ENCODE measurements around the gene TMEM95. TPM values are rescaled to one million over a fixed set of nuclear protein-coding genes. Genes with fewer than 3 reads are reported as not detected.
"Not testable (repeated sequence)": the region's sequence is repeated elsewhere in the genome, so short reads cannot be mapped to it uniquely, and the experiment has no call there.

TMEM95 gene
- total and polyA plus RNA-seq, 2 donors (not counting 1 experiment from before 2014, with no cell fraction given) = not detected

- Histone ChIP-seq H3K9ac (ENCODE audit: insufficient read depth, low read length) (no peak overlapping the region), H3K9me3 (ENCODE audit: control insufficient read depth, insufficient read depth, low read depth, low read length) (no peaks in the 10 kb centered on the region), H2AFZ (ENCODE audit: low read length) (no peak overlapping the region), H3K27me3 (ENCODE audit: control insufficient read depth, insufficient read depth, low read length) (peaks cover 11% of the 10 kb centered on the region), H3K79me2 (ENCODE audit: control insufficient read depth, insufficient read depth, low read length) (no peaks in the 10 kb centered on the region), H3K4me1 (ENCODE audit: control insufficient read depth, extremely low read depth, insufficient read depth, low read length) (no peaks in the 10 kb centered on the region), H4K20me1 (ENCODE audit: control insufficient read depth, extremely low read depth, insufficient read depth, low read length) (no peaks in the 10 kb centered on the region), H3K4me2 (ENCODE audit: extremely low read depth, insufficient read depth, low read length) (no peak overlapping the region), H3K4me3 (replicated peaks in 1 of 4; ENCODE audit: control extremely low read depth in 1 of 4, insufficient read depth in 1 of 4, low read depth in 3 of 4, low read length in 4 of 4) (no peak overlapping the region), H3K27ac (ENCODE audit: insufficient read depth, low read length) (no peak overlapping the region), H3K36me3 (ENCODE audit: control insufficient read depth, insufficient read depth, low read length) (no peaks in the 10 kb centered on the region)
- DNase-seq (ENCODE audit: low read depth in 2 of 2) = no peak
- TF ChIP-seq CTCF (conservative IDR thresholded peaks at IDR 0.05 in 1 of 2, IDR thresholded peaks at IDR 0.05 in 1 of 2; ENCODE audit: low read depth in 1 of 2, low read length in 2 of 2) (no peak), EZH2 (IDR thresholded peaks at IDR 0.05; ENCODE audit: low read length, missing control alignments) (no peak)
Measured at GRCh38 chr17:7334938-7335538, 19.9 kb upstream of the TMEM95 start.

- H3K4me3 ChIP-seq (replicated peaks in 1 of 4; ENCODE audit: control extremely low read depth in 1 of 4, insufficient read depth in 1 of 4, low read depth in 3 of 4, low read length in 4 of 4); H4K20me1 ChIP-seq (ENCODE audit: control insufficient read depth, extremely low read depth, insufficient read depth, low read length); H3K9ac ChIP-seq (ENCODE audit: insufficient read depth, low read length); H3K4me1 ChIP-seq (ENCODE audit: control insufficient read depth, extremely low read depth, insufficient read depth, low read length); H3K9me3 ChIP-seq (ENCODE audit: control insufficient read depth, insufficient read depth, low read depth, low read length); H3K4me2 ChIP-seq (ENCODE audit: extremely low read depth, insufficient read depth, low read length); H3K36me3 ChIP-seq (ENCODE audit: control insufficient read depth, insufficient read depth, low read length); H2AFZ ChIP-seq (ENCODE audit: low read length); DNase-seq (ENCODE audit: low read depth in 2 of 2); H3K27ac ChIP-seq (ENCODE audit: insufficient read depth, low read length); H3K79me2 ChIP-seq (ENCODE audit: control insufficient read depth, insufficient read depth, low read length): not testable (repeated sequence)
- H3K27me3 ChIP-seq (ENCODE audit: control insufficient read depth, insufficient read depth, low read length) = peaks cover 11% of the 10 kb centered on the region
Measured at GRCh38 chr17:7335765-7336164, 19.2 kb upstream of the TMEM95 start.

GRCh38 chr17:7336240-7337175 lies 18.4 kb upstream of the TMEM95 start, which contains the start of gene ACAP1:
ACAP1 (plus strand) TSS chr17:7336529; CDS start chr17:7336735, 206 bp downstream.
- no peak for TF ChIP-seq EZH2 (IDR thresholded peaks at IDR 0.05; ENCODE audit: low read length, missing control alignments)
- TF ChIP-seq CTCF (conservative IDR thresholded peaks at IDR 0.05 in 1 of 2, IDR thresholded peaks at IDR 0.05 in 1 of 2; ENCODE audit: low read depth in 1 of 2, low read length in 2 of 2) = no peak

GRCh38 chr17:7337600-7337999 lies 17.4 kb upstream of the TMEM95 start:
- H2AFZ ChIP-seq (ENCODE audit: low read length); H3K79me2 ChIP-seq (ENCODE audit: control insufficient read depth, insufficient read depth, low read length); H3K4me3 ChIP-seq (replicated peaks in 1 of 4; ENCODE audit: control extremely low read depth in 1 of 4, insufficient read depth in 1 of 4, low read depth in 3 of 4, low read length in 4 of 4); H3K9me3 ChIP-seq (ENCODE audit: control insufficient read depth, insufficient read depth, low read depth, low read length); H4K20me1 ChIP-seq (ENCODE audit: control insufficient read depth, extremely low read depth, insufficient read depth, low read length); H3K36me3 ChIP-seq (ENCODE audit: control insufficient read depth, insufficient read depth, low read length); H3K9ac ChIP-seq (ENCODE audit: insufficient read depth, low read length); H3K27me3 ChIP-seq (ENCODE audit: control insufficient read depth, insufficient read depth, low read length); DNase-seq (ENCODE audit: low read depth in 2 of 2); H3K4me2 ChIP-seq (ENCODE audit: extremely low read depth, insufficient read depth, low read length); H3K27ac ChIP-seq (ENCODE audit: insufficient read depth, low read length); H3K4me1 ChIP-seq (ENCODE audit: control insufficient read depth, extremely low read depth, insufficient read depth, low read length): not testable (repeated sequence)

More at GRCh38 chr17:7336240-7337175, 18.4 kb upstream of the TMEM95 start, which contains the start of gene ACAP1:
- H3K27me3 ChIP-seq (ENCODE audit: control insufficient read depth, insufficient read depth, low read length) = peaks cover 11% of the 10 kb centered on the region
- H4K20me1 ChIP-seq (ENCODE audit: control insufficient read depth, extremely low read depth, insufficient read depth, low read length) = no peaks in the 10 kb centered on the region
- no peak for DNase-seq (ENCODE audit: low read depth in 2 of 2)
- H3K27ac ChIP-seq (ENCODE audit: insufficient read depth, low read length) = no peak within 1 kb of the TSS
- no peak within 1 kb of the TSS for H3K4me2 ChIP-seq (ENCODE audit: extremely low read depth, insufficient read depth, low read length)
- H3K4me3 ChIP-seq (replicated peaks in 1 of 4; ENCODE audit: control extremely low read depth in 1 of 4, insufficient read depth in 1 of 4, low read depth in 3 of 4, low read length in 4 of 4) = no peak within 1 kb of the TSS
- H3K9ac ChIP-seq (ENCODE audit: insufficient read depth, low read length) = no peak within 1 kb of the TSS
- no peaks in the 10 kb centered on the region for H3K36me3 ChIP-seq (ENCODE audit: control insufficient read depth, insufficient read depth, low read length)
- no peaks in the 10 kb centered on the region for H3K79me2 ChIP-seq (ENCODE audit: control insufficient read depth, insufficient read depth, low read length)
- H3K9me3 ChIP-seq (ENCODE audit: control insufficient read depth, insufficient read depth, low read depth, low read length) = no peaks in the 10 kb centered on the region
- no peaks in the 10 kb centered on the region for H3K4me1 ChIP-seq (ENCODE audit: control insufficient read depth, extremely low read depth, insufficient read depth, low read length)
- H2AFZ ChIP-seq (ENCODE audit: low read length) = no peak within 1 kb of the TSS
